Subcutaneous adipose tissue (tissue), 4 donors: ENCODE results near the gene SMURF2. TPM values are rescaled to one million over a fixed set of nuclear protein-coding genes. Genes with fewer than 3 reads are reported as not detected.

Experiments
- total RNA-seq, 4 donors: library from RNA; depleted of rRNA; stranded (reverse); fragments of >200 nt; gene quantifications; one replicate each; pipeline ENCODE4 v1.1.0, GENCODE V29; 2016
- TF ChIP-seq, protein P1 (sequence below): fragments of 450-650 bp; IDR thresholded peaks from one replicate; pipeline ENCODE4 v1.5.1; 2016; ENCODE audit warnings: low read depth, mild to moderate bottlenecking, control low read depth, antibody characterized with exemption, moderate library complexity

The SMURF2 gene
- total RNA-seq, 4 donors from 2014 or later = 22.7 to 42.4 (median 27.6) TPM

DNA sequence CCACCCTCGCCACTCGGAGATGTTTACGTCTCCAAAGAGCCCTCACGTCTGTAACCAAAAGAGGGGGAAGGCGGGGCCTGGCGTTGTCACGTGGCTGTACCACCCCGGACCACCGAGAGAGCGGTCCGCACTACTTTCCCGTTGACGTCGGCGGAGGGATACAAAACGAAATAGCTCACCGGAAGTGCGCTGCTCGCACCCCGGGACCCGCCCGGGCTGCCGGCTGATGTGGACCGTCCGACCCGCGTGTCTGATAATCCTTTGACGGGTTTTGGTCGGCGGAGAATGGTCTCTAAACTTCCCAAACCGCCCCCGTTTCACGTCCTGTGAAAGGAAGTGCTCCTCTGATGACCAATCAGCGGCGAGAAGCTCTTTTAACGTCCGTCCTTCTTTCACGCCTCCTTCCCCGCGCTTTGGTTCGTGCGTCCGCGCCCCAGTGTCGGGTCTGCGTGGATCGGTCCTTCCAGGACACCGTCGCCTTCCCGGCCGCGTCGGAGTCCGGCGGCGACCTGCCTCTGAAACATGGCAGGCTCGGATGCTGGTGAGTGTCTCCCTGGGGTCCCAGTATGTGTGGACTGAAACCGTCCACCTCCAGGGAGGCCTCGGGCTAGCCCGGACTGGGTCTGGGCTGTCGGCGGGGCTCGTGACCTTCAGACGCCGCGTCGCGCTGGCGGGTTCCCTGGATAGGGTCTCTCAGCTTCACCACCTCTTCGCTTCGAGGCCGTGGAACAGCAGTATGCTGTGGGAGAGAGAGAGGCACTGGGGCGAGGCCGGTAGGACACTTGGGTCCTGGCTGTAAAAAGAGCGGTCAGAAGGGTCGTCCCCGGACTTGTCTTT is 155.3 kb downstream of the SMURF2 start, which contains the start of gene CEP95:
TSS of gene CEP95 (plus strand) at position 402 of the 837 bp plus-strand sequence. CDS start at position 523, 121 bp downstream.
- TF ChIP-seq, protein P1, sequence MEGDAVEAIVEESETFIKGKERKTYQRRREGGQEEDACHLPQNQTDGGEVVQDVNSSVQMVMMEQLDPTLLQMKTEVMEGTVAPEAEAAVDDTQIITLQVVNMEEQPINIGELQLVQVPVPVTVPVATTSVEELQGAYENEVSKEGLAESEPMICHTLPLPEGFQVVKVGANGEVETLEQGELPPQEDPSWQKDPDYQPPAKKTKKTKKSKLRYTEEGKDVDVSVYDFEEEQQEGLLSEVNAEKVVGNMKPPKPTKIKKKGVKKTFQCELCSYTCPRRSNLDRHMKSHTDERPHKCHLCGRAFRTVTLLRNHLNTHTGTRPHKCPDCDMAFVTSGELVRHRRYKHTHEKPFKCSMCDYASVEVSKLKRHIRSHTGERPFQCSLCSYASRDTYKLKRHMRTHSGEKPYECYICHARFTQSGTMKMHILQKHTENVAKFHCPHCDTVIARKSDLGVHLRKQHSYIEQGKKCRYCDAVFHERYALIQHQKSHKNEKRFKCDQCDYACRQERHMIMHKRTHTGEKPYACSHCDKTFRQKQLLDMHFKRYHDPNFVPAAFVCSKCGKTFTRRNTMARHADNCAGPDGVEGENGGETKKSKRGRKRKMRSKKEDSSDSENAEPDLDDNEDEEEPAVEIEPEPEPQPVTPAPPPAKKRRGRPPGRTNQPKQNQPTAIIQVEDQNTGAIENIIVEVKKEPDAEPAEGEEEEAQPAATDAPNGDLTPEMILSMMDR = no peak

DNA sequence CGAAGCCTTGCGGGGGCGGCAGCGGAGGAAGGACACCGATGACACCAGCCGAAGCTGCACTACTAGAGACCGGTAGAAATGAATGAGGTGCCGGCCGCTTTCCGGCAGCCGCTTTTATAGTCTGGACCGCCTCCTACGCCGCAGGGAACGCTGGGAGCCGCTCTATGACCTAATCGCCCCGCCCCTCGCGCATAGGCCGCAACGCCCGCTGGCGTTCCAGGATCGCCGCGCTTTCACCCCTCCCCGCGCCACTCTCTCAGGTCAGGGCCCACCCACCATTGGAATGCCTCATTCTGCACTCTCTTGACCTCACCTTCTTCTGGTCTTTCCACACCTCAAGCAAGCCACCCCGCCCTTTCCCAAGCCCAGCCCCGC is 155.9 kb downstream of the SMURF2 start, which contains the start of gene DDX5:
TSS of gene DDX5 (minus strand) at position 89 of the 375 bp plus-strand sequence. CDS start 170 bp downstream, outside the sequence.
- TF ChIP-seq, protein P1 = no peak

GRCh38 chr17:64505340-64506200 is 156.5 kb downstream of the SMURF2 start:
- TF ChIP-seq, protein P1 = no peak

GRCh38 chr17:64504769-64505339 is 157.3 kb downstream of the SMURF2 start:
- TF ChIP-seq, protein P1 = no peak

- TF ChIP-seq, protein P1 = no peak
Observed at GRCh38 chr17:64503821-64504768, 158.0 kb downstream of the SMURF2 start.

DNA sequence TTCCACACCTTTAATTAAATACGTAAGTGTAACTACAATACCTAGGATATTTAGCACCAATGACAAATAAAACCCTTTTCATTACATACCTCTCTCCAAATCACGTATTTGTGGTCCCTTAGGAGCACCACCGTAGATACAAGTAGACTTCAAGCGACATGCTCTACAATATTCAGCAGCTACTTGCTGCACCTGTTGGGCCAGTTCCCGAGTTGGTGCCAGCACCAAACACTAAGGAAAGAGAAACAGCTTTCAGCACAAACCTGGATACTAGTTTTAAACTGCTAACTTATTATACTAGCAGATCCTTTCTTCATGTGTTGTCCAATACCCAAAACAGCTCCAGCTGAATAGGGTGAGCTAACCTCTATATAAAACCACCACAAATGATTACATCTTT is 158.8 kb downstream of the SMURF2 start:
- TF ChIP-seq, protein P1 = no peak
